Natural killer cell (primary cell): ENCODE data around the gene RBBP8NL. TPM values are rescaled to one million over a fixed set of nuclear protein-coding genes. Genes with fewer than 3 reads are reported as not detected.

ENCODE experiments used
- ATAC-seq, 3 donors: fragments of 150-1000 bp in 2 of 3; fragments of 200-7000 bp in 1 of 3; cut with Tn5 transposase; 1 replicate in 1 of 3; 2 replicates in 2 of 3; pipeline ENCODE4 v1.10.0; 2021; ENCODE audit warnings: mild to moderate bottlenecking in 2 of 3, moderate library complexity in 2 of 3
- DNase-seq, 2 donors: peaks; one replicate each; pipeline versions ENCODE4 v3.0.0 to v3.0.0-alpha.2; 2013 to 2021; ENCODE audit warnings: mixed read lengths in 1 of 2
- H3K27ac ChIP-seq: one replicate; pipeline ENCODE4 v1.5.1; 2013; ENCODE audit warnings: mild to moderate bottlenecking, low read length
- H3K27me3 ChIP-seq: one replicate; pipeline ENCODE4 v1.6.1; 2013; ENCODE audit warnings: low read length; ENCODE audit not compliant: control insufficient read depth, insufficient read depth
- H3K36me3 ChIP-seq: one replicate; pipeline ENCODE4 v1.6.1; 2013; ENCODE audit warnings: low read length; ENCODE audit not compliant: control insufficient read depth, insufficient read depth
- H3K4me1 ChIP-seq: one replicate; pipeline ENCODE4 v1.6.1; 2013; ENCODE audit warnings: low read length; ENCODE audit not compliant: control insufficient read depth, insufficient read depth
- H3K4me3 ChIP-seq: one replicate; pipeline ENCODE4 v1.5.1; 2013; ENCODE audit warnings: low read length
- H3K9me3 ChIP-seq: one replicate; pipeline ENCODE4 v1.6.1; 2013; ENCODE audit warnings: low read length; ENCODE audit not compliant: control insufficient read depth, insufficient read depth
- H3K27ac Mint-ChIP-seq, 2 donors: one replicate each; pipeline ENCODE4 v1.8.0; 2022; ENCODE audit warnings: mild to moderate bottlenecking in 2 of 2, mixed read lengths in 2 of 2, moderate library complexity in 1 of 2
- H3K27me3 Mint-ChIP-seq, 2 donors: one replicate each; pipeline ENCODE4 v1.8.0; 2022; ENCODE audit warnings: low read depth in 2 of 2, mixed read lengths in 2 of 2
- H3K36me3 Mint-ChIP-seq: one replicate; pipeline ENCODE4 v1.8.0; 2022; ENCODE audit warnings: mixed read lengths
- H3K4me1 Mint-ChIP-seq, 2 donors: one replicate each; pipeline ENCODE4 v1.8.0; 2022; ENCODE audit warnings: mixed read lengths in 2 of 2
- H3K4me3 Mint-ChIP-seq: one replicate; pipeline ENCODE4 v1.8.0; 2022; ENCODE audit warnings: mild to moderate bottlenecking, moderate library complexity, mixed read lengths
- H3K9me3 Mint-ChIP-seq, 2 donors: one replicate each; pipeline ENCODE4 v1.8.0; 2022; ENCODE audit warnings: mixed read lengths in 2 of 2
- CTCF ChIP-seq: fragments of 200-600 bp; IDR thresholded peaks from one replicate; pipeline ENCODE4 v1.8.0; 2022; ENCODE audit warnings: antibody characterized with exemption
- WGBS: methylation state at CpG from one replicate; pipeline ENCODE4 v1.1.7; 2013; ENCODE audit warnings: missing lambda C conversion rate; ENCODE audit not compliant: insufficient coverage; 5-methylcytosine and 5-hydroxymethylcytosine counted together
- intact Hi-C: fragments of 100-400 bp; cut with micrococcal nuclease; formaldehyde crosslinking; loops from one replicate; pipeline ENCODE4 v1.14.2; 2022
- total RNA-seq, 4 donors: library from RNA; stranded (reverse); fragments of 120-200 nt in 1 of 4; gene quantifications; one replicate each; pipeline versions ENCODE4 v1.2.3 to v1.2.4, GENCODE V29; 2013 to 2022

The RBBP8NL gene
- total RNA-seq, 3 donors from 2014 or later (not counting 1 experiment from before 2014, with no cell fraction given): not detected

- Mint-ChIP-seq H3K27ac (no peak overlapping the region), H3K27me3 (no peaks in the 10 kb centered on the region), H3K36me3 (no peaks in the 10 kb centered on the region), H3K9me3 (no peaks in the 10 kb centered on the region), H3K4me1 (no peaks in the 10 kb centered on the region), H3K4me3 (no peak overlapping the region)
- no peaks in the 10 kb centered on the region for H3K36me3 ChIP-seq
- no peak for TF ChIP-seq CTCF
- no peaks in the 10 kb centered on the region for H3K4me1 ChIP-seq
- H3K9me3 ChIP-seq: no peaks in the 10 kb centered on the region
- no peaks in the 10 kb centered on the region for H3K27me3 ChIP-seq
- no peak overlapping the region for H3K27ac ChIP-seq
- DNase-seq: no peak
- H3K4me3 ChIP-seq: no peak overlapping the region
- 88% methylated on average over 6 of the region's 6 CpGs for whole genome bisulfite sequencing
- no peak for ATAC-seq
- intact Hi-C loops: no loop called here
Observed at GRCh38 chr20:62444286-62444685, 16.9 kb upstream of the RBBP8NL start.

GRCh38 chr20:62441987-62442539 is 14.7 kb upstream of the RBBP8NL start:
- WGBS: 79% methylated on average over 16 of the region's 16 CpGs
- Histone ChIP-seq H3K4me3 (no peak overlapping the region), H3K36me3 (no peaks in the 10 kb centered on the region), H3K27ac (no peak overlapping the region), H3K4me1 (no peaks in the 10 kb centered on the region), H3K27me3 (no peaks in the 10 kb centered on the region), H3K9me3 (no peaks in the 10 kb centered on the region)
- Mint-ChIP-seq H3K4me3 (no peak overlapping the region), H3K4me1 (no peaks in the 10 kb centered on the region), H3K27ac (no peak overlapping the region), H3K27me3 (no peaks in the 10 kb centered on the region), H3K36me3 (no peaks in the 10 kb centered on the region), H3K9me3 (no peaks in the 10 kb centered on the region)
- DNase-seq: no peak
- intact Hi-C loops: no loop called here
- no peak for ATAC-seq
- no peak for TF ChIP-seq CTCF

- Mint-ChIP-seq H3K4me1 (no peaks in the 10 kb centered on the region), H3K27me3 (peaks cover 7 to 14% of the 10 kb centered on the region in 2 donors), H3K9me3 (no peaks in the 10 kb centered on the region), H3K4me3 (no peak overlapping the region), H3K36me3 (no peaks in the 10 kb centered on the region), H3K27ac (no peak overlapping the region)
- ATAC-seq: no peak
- TF ChIP-seq CTCF: no peak
- intact Hi-C loops: no loop called here
- H3K27ac ChIP-seq: no peak overlapping the region
- DNase-seq: no peak
- H3K4me3 ChIP-seq: no peak overlapping the region
- H3K4me1 ChIP-seq: no peaks in the 10 kb centered on the region
- H3K27me3 ChIP-seq: no peaks in the 10 kb centered on the region
- no peaks in the 10 kb centered on the region for H3K9me3 ChIP-seq
- no peaks in the 10 kb centered on the region for H3K36me3 ChIP-seq
- 52% methylated on average over 5 of the region's 5 CpGs for WGBS
Observed at GRCh38 chr20:62439218-62439617, 11.9 kb upstream of the RBBP8NL start.

- Histone ChIP-seq H3K27me3 (no peaks in the 10 kb centered on the region), H3K4me3 (no peak overlapping the region), H3K4me1 (no peaks in the 10 kb centered on the region), H3K27ac (no peak overlapping the region), H3K36me3 (no peaks in the 10 kb centered on the region), H3K9me3 (no peaks in the 10 kb centered on the region)
- Mint-ChIP-seq H3K27me3 (peaks cover 11 to 24% of the 10 kb centered on the region in 2 donors), H3K4me1 (no peaks in the 10 kb centered on the region), H3K27ac (no peak overlapping the region), H3K9me3 (no peaks in the 10 kb centered on the region), H3K4me3 (no peak overlapping the region), H3K36me3 (no peaks in the 10 kb centered on the region)
- no peak for TF ChIP-seq CTCF
- WGBS: 91% methylated on average over 24 of the region's 24 CpGs
- ATAC-seq (no peak), DNase-seq (no peak)
- intact Hi-C loops: no loop called here
Observed at GRCh38 chr20:62437927-62438326, 10.6 kb upstream of the RBBP8NL start.
